Mucosa of rectum (tissue), 2 donors: ENCODE results near the gene NETO2.
"Not testable (repeated sequence)": the region's sequence is repeated elsewhere in the genome, so short reads cannot be mapped to it uniquely, and the experiment has no call there.

Source experiments
- H3K27ac ChIP-seq, 2 donors: one replicate each; pipeline ENCODE4 v1.7.0; 2013; ENCODE audit warnings: inconsistent platforms in 2 of 2, low read depth in 2 of 2, low read length in 2 of 2
- H3K27me3 ChIP-seq, 2 donors: one replicate each; pipeline ENCODE4 v1.7.0; 2013; ENCODE audit warnings: low read length in 2 of 2; ENCODE audit not compliant: control insufficient read depth in 2 of 2, insufficient read depth in 2 of 2
- H3K36me3 ChIP-seq, 2 donors: one replicate each; pipeline ENCODE4 v1.7.0; 2013; ENCODE audit warnings: low read length in 2 of 2; ENCODE audit not compliant: control insufficient read depth in 2 of 2, insufficient read depth in 2 of 2
- H3K4me1 ChIP-seq, 2 donors: one replicate each; pipeline ENCODE4 v1.7.0; 2013; ENCODE audit warnings: low read length in 2 of 2, mild to moderate bottlenecking in 1 of 2; ENCODE audit not compliant: control insufficient read depth in 2 of 2, insufficient read depth in 2 of 2
- H3K4me3 ChIP-seq, 2 donors: one replicate each; pipeline ENCODE4 v1.7.0; 2013; ENCODE audit warnings: low read length in 2 of 2
- H3K9ac ChIP-seq, 2 donors: one replicate each; pipeline ENCODE4 v1.7.0; 2013; ENCODE audit warnings: low read length in 2 of 2, low read depth in 1 of 2, mild to moderate bottlenecking in 1 of 2
- H3K9me3 ChIP-seq, 2 donors: one replicate each; pipeline ENCODE4 v1.7.0; 2013; ENCODE audit warnings: low read length in 2 of 2; ENCODE audit not compliant: control insufficient read depth in 2 of 2
- donor health status: healthy.
- donor health status: Normal muscosa, but diverticular disease.

NETO2 gene

GRCh38 chr16:47067203-47067602 lies 76.5 kb downstream of the NETO2 start:
- Histone ChIP-seq H3K9ac (no peak overlapping the region), H3K9me3 (no peaks in the 10 kb centered on the region), H3K36me3 (no peaks in the 10 kb centered on the region), H3K27me3 (no peaks in the 10 kb centered on the region), H3K4me1 (no peaks in the 10 kb centered on the region), H3K27ac (no peak overlapping the region), H3K4me3 (no peak overlapping the region)

DNA sequence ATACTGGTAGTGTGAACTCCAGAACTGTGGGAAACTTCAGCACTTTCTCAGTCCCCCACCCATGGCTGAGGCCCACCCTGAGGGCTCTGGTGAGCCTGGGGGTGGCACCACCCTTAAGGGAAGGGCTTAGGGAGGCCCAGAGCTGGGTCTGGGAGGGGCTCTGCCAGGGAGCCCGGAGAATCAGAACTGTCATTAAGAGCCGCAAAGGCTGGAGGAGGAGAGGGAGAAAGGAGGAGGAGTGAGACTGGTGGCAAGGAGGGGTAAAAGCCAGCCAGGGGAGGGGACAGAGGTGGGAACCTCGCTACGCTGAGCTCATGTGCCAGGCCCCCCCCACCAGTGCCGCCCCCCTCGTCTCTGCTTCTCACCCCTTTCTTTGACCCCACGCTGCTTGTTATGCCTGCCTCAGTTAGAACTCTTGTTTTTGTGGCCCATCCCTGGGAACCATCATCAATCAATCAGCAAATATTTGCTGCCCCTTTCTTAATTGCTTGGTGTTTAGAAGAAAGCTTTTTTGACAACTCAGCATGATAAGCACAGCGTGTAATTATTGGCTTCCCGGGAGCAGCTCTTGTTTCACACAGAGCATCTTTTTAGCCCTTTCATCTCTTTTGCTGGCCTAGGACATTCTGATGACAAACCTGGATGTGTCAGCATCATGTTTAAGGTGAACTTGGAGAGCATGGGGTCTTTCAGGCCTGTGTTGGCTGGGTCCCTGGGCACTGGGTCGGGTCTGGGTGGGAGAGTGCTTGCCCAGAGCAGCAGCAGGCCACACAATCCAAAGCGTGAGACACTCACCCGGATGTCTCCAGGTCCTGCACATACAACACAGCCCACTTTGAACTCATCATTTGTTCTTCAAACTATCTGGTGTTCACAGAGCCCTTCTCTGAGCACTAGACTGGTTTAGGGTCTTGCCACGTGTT lies 77.7 kb downstream of the NETO2 start:
- Histone ChIP-seq H3K4me1 (no peaks in the 10 kb centered on the region), H3K9me3 (no peaks in the 10 kb centered on the region), H3K4me3 (no peak overlapping the region), H3K36me3 (no peaks in the 10 kb centered on the region), H3K27ac (no peak overlapping the region), H3K27me3 (no peaks in the 10 kb centered on the region), H3K9ac (no peak overlapping the region)

GRCh38 chr16:47064775-47065174 lies 79.0 kb downstream of the NETO2 start:
- Histone ChIP-seq H3K27ac (no peak overlapping the region), H3K9me3 (no peaks in the 10 kb centered on the region), H3K4me1 (no peaks in the 10 kb centered on the region), H3K27me3 (no peaks in the 10 kb centered on the region), H3K36me3 (no peaks in the 10 kb centered on the region), H3K4me3 (no peak overlapping the region), H3K9ac (no peak overlapping the region)

DNA sequence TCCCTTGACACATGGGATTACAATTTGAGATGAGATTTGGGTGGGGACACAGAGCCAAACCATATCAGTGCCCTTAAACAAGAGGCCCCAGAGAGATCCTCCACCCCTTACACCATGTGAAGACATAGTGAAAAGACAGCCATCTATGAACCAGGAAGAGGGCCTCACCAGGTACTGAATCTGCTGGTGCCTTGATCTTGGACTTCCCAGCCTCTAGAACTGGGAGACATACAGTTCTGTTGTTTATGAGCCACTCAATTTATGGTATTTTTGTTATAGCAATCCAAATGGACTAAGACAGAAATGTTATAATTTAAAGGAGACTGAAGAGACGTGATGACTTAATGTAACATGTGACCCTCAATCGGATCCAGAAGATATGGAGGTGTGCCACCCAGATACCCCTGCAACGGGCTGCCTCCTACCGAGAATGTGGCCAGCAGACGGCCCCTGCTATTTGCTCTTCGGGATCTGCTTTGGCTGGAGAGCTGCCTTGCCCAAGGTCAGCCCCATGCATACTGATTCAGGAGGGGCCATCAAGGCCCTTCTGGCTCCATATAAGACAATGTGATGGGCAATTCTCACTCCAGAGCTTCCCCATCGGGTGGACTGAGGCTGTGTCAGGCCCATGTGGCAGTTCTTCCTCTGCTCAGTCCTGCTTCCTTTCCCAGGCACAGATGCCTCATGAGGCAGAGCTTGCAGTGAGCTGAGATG lies 80.6 kb downstream of the NETO2 start:
- Histone ChIP-seq H3K27ac (no peak overlapping the region), H3K36me3 (no peaks in the 10 kb centered on the region), H3K4me3 (no peak overlapping the region), H3K4me1 (peaks cover 2% of the 10 kb centered on the region in 2 donors), H3K27me3 (no peaks in the 10 kb centered on the region), H3K9ac (no peak overlapping the region), H3K9me3 (no peaks in the 10 kb centered on the region)

DNA sequence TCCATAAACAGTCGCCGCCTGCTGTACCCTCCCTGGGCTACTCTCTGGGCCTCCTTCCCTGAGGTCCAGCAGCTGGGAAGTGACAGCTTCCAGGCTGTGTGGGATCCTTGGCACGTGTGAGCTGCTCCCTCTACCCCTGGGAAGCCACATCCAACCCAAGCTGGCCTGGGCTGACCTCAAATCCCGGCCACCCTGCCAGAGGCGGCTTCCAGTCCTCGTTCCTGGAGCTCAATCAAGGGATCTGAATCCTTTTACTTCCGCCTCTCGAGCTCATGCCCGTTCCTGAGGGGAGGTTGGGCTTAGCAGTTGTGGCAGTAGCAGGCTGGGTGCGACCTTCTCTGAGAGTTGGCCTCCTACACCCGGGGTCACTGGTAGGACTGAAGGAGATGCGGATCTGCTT lies 82.5 kb downstream of the NETO2 start:
- Histone ChIP-seq H3K4me1 (peaks cover 2 to 5% of the 10 kb centered on the region in 2 donors), H3K36me3 (no peaks in the 10 kb centered on the region), H3K9me3 (no peaks in the 10 kb centered on the region), H3K27me3 (no peaks in the 10 kb centered on the region), H3K27ac (no peak overlapping the region), H3K4me3 (no peak overlapping the region), H3K9ac (no peak overlapping the region)

GRCh38 chr16:47060596-47060995 lies 83.1 kb downstream of the NETO2 start:
- no peaks in the 10 kb centered on the region for H3K9me3 ChIP-seq
- no peak overlapping the region for H3K4me3 ChIP-seq
- H3K9ac ChIP-seq, result no peak overlapping the region
- no peak overlapping the region for H3K27ac ChIP-seq
- H3K27me3 ChIP-seq, result no peaks in the 10 kb centered on the region
- peaks cover 2 to 5% of the 10 kb centered on the region in 2 donors for H3K4me1 ChIP-seq
- no peaks in the 10 kb centered on the region for H3K36me3 ChIP-seq

- H3K9me3 ChIP-seq, result no peaks in the 10 kb centered on the region
- H3K36me3 ChIP-seq, result no peaks in the 10 kb centered on the region
- H3K27ac ChIP-seq, result no peak overlapping the region
- no peak overlapping the region for H3K4me3 ChIP-seq
- no peak overlapping the region for H3K9ac ChIP-seq
- H3K4me1 ChIP-seq, result peaks cover 2 to 5% of the 10 kb centered on the region in 2 donors
- H3K27me3 ChIP-seq, result no peaks in the 10 kb centered on the region
Observed at GRCh38 chr16:47059991-47060390, 83.8 kb downstream of the NETO2 start.

DNA sequence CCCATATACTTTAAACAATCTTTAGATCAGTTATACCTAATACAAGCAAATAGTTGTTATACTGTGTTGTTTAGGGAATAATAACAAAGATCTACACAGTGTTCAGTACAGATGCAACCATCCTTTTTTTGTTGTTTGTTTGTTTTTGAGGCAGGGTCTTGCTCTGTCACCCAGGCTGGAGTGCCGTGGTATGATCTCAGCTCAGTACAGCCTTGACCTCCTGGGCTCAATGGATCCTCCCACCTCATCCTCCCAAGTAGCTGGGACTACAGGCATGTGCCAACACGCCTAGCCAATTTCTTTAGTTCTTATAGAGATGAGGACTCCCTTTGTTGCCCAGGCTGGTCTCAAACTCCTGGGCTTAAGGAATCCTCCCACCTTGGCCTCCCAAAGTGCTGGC lies 84.6 kb downstream of the NETO2 start:
- H3K27me3 ChIP-seq, H3K36me3 ChIP-seq, H3K9ac ChIP-seq, H3K4me3 ChIP-seq, H3K4me1 ChIP-seq, H3K9me3 ChIP-seq: not testable (repeated sequence)
- peak overlapping the region in 1 of 2 donors; percentile 43 for H3K27ac ChIP-seq

DNA sequence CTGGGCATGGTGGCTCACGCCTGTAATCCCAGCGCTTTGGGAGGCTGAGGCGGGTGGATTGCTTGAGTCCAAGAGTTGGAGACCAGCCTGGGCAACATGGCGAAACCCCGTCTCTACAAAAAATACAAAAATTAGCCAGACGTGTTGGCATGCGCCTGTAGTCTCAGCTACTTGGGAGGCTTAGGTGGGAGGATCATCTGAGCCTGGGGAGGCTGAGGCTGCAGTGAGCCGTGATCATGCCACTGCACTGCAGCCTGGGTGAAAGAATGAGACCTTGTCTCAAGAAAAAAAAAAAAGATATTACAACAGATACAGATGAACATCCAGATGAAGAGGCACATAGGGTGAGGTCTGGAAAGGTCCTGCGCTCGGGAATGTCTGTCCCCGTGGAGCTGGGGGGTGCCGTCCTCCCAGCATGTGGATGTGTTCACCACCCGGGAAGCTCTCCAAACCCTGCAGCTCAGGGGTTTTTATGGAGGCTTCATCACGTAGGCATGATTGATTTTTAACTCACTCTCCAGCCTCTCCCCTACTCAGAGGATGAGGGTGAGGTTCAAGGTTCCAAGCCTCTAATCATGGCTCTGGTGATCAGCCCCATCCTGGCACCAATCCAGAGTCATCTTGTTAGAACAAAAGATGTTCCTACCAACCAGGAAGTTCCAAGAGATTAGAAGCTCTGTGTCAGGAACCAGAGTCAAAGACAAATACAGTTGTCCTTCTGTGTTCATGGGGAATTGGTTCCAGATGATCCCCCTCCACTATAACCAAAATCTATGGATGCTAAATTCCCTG lies 85.3 kb downstream of the NETO2 start:
- H3K27me3 ChIP-seq, result no peaks in the 10 kb centered on the region
- no peak overlapping the region for H3K9ac ChIP-seq
- H3K4me3 ChIP-seq, result peak overlapping the region in 1 of 2 donors; percentile 13
- H3K36me3 ChIP-seq, result no peaks in the 10 kb centered on the region
- peak overlapping the region in 1 of 2 donors; percentile 43 for H3K27ac ChIP-seq
- peaks cover 2 to 5% of the 10 kb centered on the region in 2 donors for H3K4me1 ChIP-seq
- no peaks in the 10 kb centered on the region for H3K9me3 ChIP-seq

DNA sequence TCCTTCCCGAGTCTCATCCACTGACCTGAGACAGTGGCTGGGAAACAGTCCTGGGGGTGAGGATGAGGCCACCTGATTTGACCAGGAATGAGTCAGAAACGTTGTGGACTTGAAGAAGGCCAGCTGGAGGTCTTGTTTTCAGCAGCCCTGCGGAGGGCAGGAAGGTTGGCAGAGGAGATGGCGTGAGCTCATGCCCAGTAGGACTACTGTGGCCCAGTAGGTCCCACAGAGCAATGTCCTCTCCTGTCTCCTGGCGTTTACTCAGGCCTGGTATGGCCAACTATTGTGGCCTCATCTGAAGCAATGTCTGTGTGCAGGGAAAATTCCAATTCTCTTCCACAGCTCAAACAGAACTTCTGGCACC lies 86.1 kb downstream of the NETO2 start:
- H3K27me3 ChIP-seq, result no peaks in the 10 kb centered on the region
- no peaks in the 10 kb centered on the region for H3K36me3 ChIP-seq
- peaks cover 2 to 5% of the 10 kb centered on the region in 2 donors for H3K4me1 ChIP-seq
- H3K9ac ChIP-seq, result no peak overlapping the region
- H3K4me3 ChIP-seq, result no peak overlapping the region
- no peaks in the 10 kb centered on the region for H3K9me3 ChIP-seq
- no peak overlapping the region for H3K27ac ChIP-seq
